SK-MEL-5 (cell line): ENCODE measurements around the gene SLC28A2. TPM values are rescaled to one million over a fixed set of nuclear protein-coding genes. Genes with fewer than 3 reads are reported as not detected.
"Not testable (repeated sequence)": the region's sequence is repeated elsewhere in the genome, so short reads cannot be mapped to it uniquely, and the experiment has no call there.

Experiments
- DNase-seq: peaks from one replicate; pipeline ENCODE4 v3.0.0-alpha.2; 2016; ENCODE audit warnings: low read depth, low spot score
- in situ Hi-C: cut with HindIII; loops from 2 replicates; pipeline ENCODE4 v1.10.0; 2016; ENCODE audit warnings: low sequenced_read_pairs, high pct_unique_total_duplicates, low pct_unique_long_range_greater_than_20kb
- total RNA-seq: library from RNA; depleted of rRNA; stranded (reverse); fragments of >200 nt; shearing (Covaris generic); gene quantifications from 2 replicates; pipeline ENCODE4 v1.2.3, GENCODE V29; 2014; rRNA removed

Gene SLC28A2
- total RNA-seq, 1 experiment from 2014 or later: not detected

GRCh38 chr15:45298964-45299378 lies 46.9 kb downstream of the SLC28A2 start:
- DNase-seq, in situ Hi-C loops: not testable (repeated sequence)

DNA sequence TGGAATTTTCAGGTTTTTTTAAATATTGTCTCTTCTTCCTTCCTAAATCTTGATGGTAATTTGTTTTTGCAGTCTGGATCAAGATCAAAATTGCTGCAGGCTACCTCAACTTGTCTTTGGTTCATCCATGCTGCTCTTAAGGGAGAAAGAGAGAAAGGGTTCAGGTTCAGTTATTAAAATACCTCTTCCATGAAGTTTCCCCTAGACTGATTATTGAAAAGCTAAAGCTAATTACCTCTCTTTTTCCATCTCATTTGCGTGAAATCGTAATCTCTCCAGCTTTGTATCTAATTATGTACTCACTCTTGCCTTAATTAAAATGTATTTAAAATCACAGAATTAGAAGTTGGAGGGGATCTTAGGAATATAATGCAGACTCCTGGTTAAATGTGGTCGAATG lies 52.7 kb downstream of the SLC28A2 start:
- in situ Hi-C loops: no loop called here
- DNase-seq: no peak

DNA sequence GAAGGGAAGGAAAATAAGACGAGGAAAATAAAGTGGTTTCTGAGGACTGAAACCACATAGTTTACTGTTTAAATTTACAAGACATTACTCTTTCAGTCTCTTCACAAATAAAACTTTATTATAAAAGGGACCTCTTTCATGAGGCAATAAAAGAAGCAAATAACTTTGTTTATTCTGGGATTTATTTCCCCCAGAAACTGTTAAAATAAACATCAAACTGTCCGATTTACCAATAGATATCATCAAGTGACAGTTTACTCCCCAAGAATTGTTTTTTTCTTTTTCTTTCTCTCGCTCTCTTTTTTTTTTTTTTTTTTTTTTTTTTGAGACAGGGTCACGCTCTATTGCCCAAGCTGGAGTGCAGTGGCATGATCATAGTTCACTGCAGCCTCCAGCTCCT lies 54.1 kb downstream of the SLC28A2 start:
- no peak for DNase-seq
- in situ Hi-C loops: no loop called here

GRCh38 chr15:45307230-45307924 lies 55.3 kb downstream of the SLC28A2 start:
- DNase-seq: peak; percentile 93
- in situ Hi-C loops: no loop called here

DNA sequence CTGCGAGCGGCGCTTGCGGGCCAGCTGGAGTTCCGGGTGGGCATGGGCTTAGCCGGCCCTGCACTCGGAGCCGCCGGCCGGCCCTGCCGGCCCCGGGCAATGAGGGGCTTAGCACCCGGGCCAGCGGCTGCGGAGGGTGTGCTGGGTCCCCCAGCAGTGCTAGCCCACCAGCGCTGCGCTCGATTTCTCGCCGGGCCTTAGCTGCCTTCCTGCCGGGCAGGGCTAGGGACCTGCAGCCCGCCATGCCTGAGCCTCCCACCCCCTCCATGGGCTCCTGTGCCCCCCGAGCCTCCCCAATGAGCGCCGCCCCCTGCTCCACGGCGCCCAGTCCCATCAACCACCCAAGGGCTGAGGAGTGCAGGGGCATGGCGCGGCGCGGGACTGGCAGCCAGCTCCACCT lies 62.1 kb downstream of the SLC28A2 start:
- DNase-seq, in situ Hi-C loops: not testable (repeated sequence)

DNA sequence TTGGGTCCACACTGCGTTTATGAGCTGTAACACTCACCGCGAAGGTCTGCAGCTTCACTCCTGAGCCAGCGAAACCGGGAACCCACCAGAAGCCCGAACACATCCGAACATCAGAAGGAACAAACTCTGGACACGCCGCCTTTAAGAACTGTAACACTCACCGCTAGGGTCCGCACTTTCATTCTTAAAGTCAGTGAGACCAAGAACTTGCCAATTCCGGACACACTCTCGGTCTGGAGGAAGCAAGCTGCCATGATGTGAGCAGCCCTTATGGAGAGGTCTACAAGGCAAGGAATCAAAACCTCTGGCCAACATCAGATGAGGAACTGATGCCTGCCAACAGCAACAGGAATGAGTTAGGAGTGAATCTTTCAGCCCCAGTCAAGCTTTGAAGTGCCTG lies 62.9 kb downstream of the SLC28A2 start:
- DNase-seq: peak; percentile 92
- in situ Hi-C loops: no loop called here

GRCh38 chr15:45319472-45320214 lies 67.6 kb downstream of the SLC28A2 start:
- in situ Hi-C loops: no loop called here
- DNase-seq: no peak

- no peak for DNase-seq
Observed at GRCh38 chr15:45320581-45321205, 68.7 kb downstream of the SLC28A2 start.

DNA sequence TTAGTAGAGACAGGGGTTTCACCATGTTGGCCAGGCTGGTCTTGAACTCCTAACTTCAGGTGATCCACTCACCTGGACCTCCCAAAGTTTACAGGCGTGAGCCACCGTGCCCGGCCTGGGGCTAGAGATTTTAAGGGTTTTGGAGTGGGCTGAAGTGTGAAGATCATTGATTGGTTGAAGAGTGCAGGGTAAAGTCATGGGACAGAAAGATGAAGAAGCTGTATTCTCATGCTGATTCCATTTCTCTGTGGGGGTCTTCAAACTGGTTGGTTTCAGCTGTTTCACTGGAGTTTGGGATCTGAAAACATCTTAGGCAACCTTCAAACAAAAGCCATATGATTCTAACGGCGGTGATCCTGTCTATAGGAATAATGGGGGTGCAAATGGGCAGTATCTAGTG lies 74.2 kb downstream of the SLC28A2 start:
- in situ Hi-C loops: no loop called here
- peak; percentile 9 for DNase-seq

More at GRCh38 chr15:45320581-45321205, 68.7 kb downstream of the SLC28A2 start:
- in situ Hi-C loops: no loop called here

DNA sequence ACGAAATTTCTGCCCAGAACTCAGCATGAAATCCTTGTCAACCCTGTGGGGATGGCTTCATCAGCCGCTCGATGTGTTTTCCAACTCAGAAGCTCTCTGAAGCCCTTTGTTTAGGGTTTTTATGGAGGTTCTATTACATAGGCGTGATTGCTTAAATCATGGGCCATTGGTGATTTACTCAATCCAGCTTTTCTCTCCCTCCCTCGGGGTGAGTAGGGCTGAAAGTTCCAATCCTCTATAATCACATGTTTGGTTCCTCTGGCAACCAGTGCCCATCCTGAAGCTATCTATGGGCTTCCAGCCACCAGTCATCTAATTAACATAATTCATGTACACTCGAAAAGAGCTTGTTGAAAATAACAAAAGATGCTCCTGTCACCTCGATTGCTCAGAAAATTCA lies 74.7 kb downstream of the SLC28A2 start:
- DNase-seq: peak; percentile 81
- in situ Hi-C loops: no loop called here

Other genes with a start within 250 kb of the SLC28A2 start
- 110 and 123 TPM in 2 replicates for gene SORD, start 229.0 kb upstream of the SLC28A2 start, total RNA-seq
- 0.03 TPM in 2 replicates for gene DUOX2, start 138.1 kb upstream of the SLC28A2 start, total RNA-seq
- gene DUOXA2, start 137.9 kb upstream of the SLC28A2 start, total RNA-seq: not detected in 2 replicates
- gene DUOXA1, start 122.4 kb upstream of the SLC28A2 start, total RNA-seq: not detected in 2 replicates
- not detected in 2 replicates for gene DUOX1, start 122.2 kb upstream of the SLC28A2 start, total RNA-seq
- gene SHF, start 64.3 kb upstream of the SLC28A2 start, total RNA-seq: 3.4 and 5.5 TPM in 2 replicates
- 0.85 and 2.9 TPM in 2 replicates for gene GATM, start 126.3 kb downstream of the SLC28A2 start, total RNA-seq